RWPE2 (cell line): ENCODE data around the gene SYVN1.

Experiments
- ATAC-seq: fragments of 200-7000 bp; cut with Tn5 transposase; 3 replicates; pipeline ENCODE4 v1.9.1; 2021; ENCODE audit warnings: low read depth
- DNase-seq: peaks from one replicate; pipeline ENCODE4 v3.0.0-alpha.2; 2020; ENCODE audit warnings: low spot score
- H3K27ac ChIP-seq: fragments of 450-650 bp; 2 replicates; pipeline ENCODE4 v1.5.1; 2017; ENCODE audit warnings: mild to moderate bottlenecking; ENCODE audit not compliant: poor library complexity, severe bottlenecking
- H3K27me3 ChIP-seq: fragments of 250-450 bp; sonication (Bioruptor Pico); 2 replicates; pipeline ENCODE4 v1.5.1; 2021; ENCODE audit warnings: mild to moderate bottlenecking, moderate library complexity; ENCODE audit not compliant: insufficient read depth, poor library complexity, severe bottlenecking
- H3K36me3 ChIP-seq: fragments of 250-450 bp; sonication (Bioruptor Pico); 2 replicates; pipeline ENCODE4 v1.5.1; 2020; ENCODE audit warnings: low read depth, mild to moderate bottlenecking, moderate library complexity
- H3K4me1 ChIP-seq: fragments of 250-450 bp; sonication (Bioruptor Pico); 2 replicates; pipeline ENCODE4 v1.5.1; 2021; ENCODE audit warnings: mild to moderate bottlenecking, moderate library complexity; ENCODE audit not compliant: insufficient read depth, poor library complexity, severe bottlenecking
- H3K4me3 ChIP-seq: fragments of 250-450 bp; sonication (Bioruptor Pico); 2 replicates; pipeline ENCODE4 v1.5.1; 2021; ENCODE audit warnings: mild to moderate bottlenecking, moderate library complexity; ENCODE audit not compliant: severe bottlenecking
- H3K9me3 ChIP-seq: fragments of 250-450 bp; sonication (Bioruptor Pico); 2 replicates; pipeline ENCODE4 v1.5.1; 2021; ENCODE audit warnings: mild to moderate bottlenecking, moderate library complexity; ENCODE audit not compliant: severe bottlenecking
- CTCF ChIP-seq: fragments of 450-650 bp; IDR thresholded peaks from one replicate; pipeline ENCODE4 v1.5.1; 2017; ENCODE audit warnings: mild to moderate bottlenecking, moderate library complexity; ENCODE audit not compliant: poor library complexity, severe bottlenecking

Gene SYVN1

GRCh38 chr11:65117206-65118096 is 16.9 kb downstream of the SYVN1 start, which contains the start of gene ZNHIT2:
Gene ZNHIT2 (minus strand): TSS chr11:65117701. CDS start chr11:65117653, 48 bp downstream.
- Histone ChIP-seq H3K9me3 (no peaks in the 10 kb centered on the region), H3K27ac (peak within 1 kb of the TSS; percentile 63), H3K4me3 (peak within 1 kb of the TSS; percentile 71), H3K36me3 (peaks cover 47% of the 10 kb centered on the region), H3K4me1 (peaks cover 10% of the 10 kb centered on the region), H3K27me3 (no peaks in the 10 kb centered on the region)
- DNase-seq (peak; percentile 98), ATAC-seq (peak; percentile 55)
- peak; percentile 92 for TF ChIP-seq CTCF

GRCh38 chr11:65116370-65117205 is 17.7 kb downstream of the SYVN1 start:
- H3K4me3 ChIP-seq = peak overlapping the region; percentile 71
- H3K9me3 ChIP-seq = no peaks in the 10 kb centered on the region
- ATAC-seq (peak; percentile 26), DNase-seq (peak; percentile 71)
- H3K27me3 ChIP-seq = no peaks in the 10 kb centered on the region
- H3K27ac ChIP-seq = peak overlapping the region; percentile 63
- no peak for TF ChIP-seq CTCF
- peaks cover 10% of the 10 kb centered on the region for H3K4me1 ChIP-seq
- H3K36me3 ChIP-seq = peaks cover 47% of the 10 kb centered on the region

GRCh38 chr11:65115361-65116082 is 18.8 kb downstream of the SYVN1 start:
- ATAC-seq (no peak), DNase-seq (no peak)
- H3K4me3 ChIP-seq = no peak overlapping the region
- peak overlapping the region; percentile 63 for H3K27ac ChIP-seq
- H3K9me3 ChIP-seq = no peaks in the 10 kb centered on the region
- no peak for TF ChIP-seq CTCF
- peaks cover 10% of the 10 kb centered on the region for H3K4me1 ChIP-seq
- peaks cover 37% of the 10 kb centered on the region for H3K36me3 ChIP-seq
- no peaks in the 10 kb centered on the region for H3K27me3 ChIP-seq

- H3K36me3 ChIP-seq = peaks cover 28% of the 10 kb centered on the region
- H3K27ac ChIP-seq = no peak overlapping the region
- H3K9me3 ChIP-seq = no peaks in the 10 kb centered on the region
- ATAC-seq (no peak), DNase-seq (no peak)
- no peak overlapping the region for H3K4me3 ChIP-seq
- no peaks in the 10 kb centered on the region for H3K27me3 ChIP-seq
- H3K4me1 ChIP-seq = peaks cover 10% of the 10 kb centered on the region
- no peak for TF ChIP-seq CTCF
These were observed 19.7 kb downstream of the SYVN1 start for GRCh38 chr11:65114538-65115171.
